ENCODE data around the gene CDKN3.
"Not testable (repeated sequence)": the region's sequence is repeated elsewhere in the genome, so short reads cannot be mapped to it uniquely, and the experiment has no call there.

Gene CDKN3

DNA sequence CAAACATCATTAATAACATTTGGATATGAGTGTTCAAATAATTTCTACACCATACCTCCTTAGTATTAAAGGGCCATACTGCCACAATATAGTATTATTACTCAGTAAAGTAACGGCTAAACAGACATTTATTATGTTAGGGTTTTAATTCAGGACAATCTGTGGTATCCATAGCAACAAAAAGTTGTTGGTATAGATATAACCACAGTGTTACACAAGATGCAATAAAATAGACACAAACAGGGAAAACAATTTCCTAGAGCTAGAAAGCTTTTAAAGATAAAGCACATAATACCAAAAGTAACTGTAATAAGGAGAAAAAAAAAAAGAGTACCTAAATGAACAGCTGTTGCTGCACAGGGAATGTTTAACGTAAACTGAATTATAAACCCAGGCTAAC, 28.3 kb downstream of the CDKN3 start:
- peaks cover 47% of the 10 kb centered on the region for H3K36me3 Mint-ChIP-seq (ENCODE audit: low read depth)
- peaks cover 42% of the 10 kb centered on the region for H3K4me1 Mint-ChIP-seq
- no peak for ATAC-seq
- H3K27ac Mint-ChIP-seq = no peak overlapping the region
- H3K4me3 Mint-ChIP-seq = no peak overlapping the region
- no peaks in the 10 kb centered on the region for H3K9me3 Mint-ChIP-seq
- H3K27me3 Mint-ChIP-seq = no peaks in the 10 kb centered on the region
- DNase-seq = no peak

DNA sequence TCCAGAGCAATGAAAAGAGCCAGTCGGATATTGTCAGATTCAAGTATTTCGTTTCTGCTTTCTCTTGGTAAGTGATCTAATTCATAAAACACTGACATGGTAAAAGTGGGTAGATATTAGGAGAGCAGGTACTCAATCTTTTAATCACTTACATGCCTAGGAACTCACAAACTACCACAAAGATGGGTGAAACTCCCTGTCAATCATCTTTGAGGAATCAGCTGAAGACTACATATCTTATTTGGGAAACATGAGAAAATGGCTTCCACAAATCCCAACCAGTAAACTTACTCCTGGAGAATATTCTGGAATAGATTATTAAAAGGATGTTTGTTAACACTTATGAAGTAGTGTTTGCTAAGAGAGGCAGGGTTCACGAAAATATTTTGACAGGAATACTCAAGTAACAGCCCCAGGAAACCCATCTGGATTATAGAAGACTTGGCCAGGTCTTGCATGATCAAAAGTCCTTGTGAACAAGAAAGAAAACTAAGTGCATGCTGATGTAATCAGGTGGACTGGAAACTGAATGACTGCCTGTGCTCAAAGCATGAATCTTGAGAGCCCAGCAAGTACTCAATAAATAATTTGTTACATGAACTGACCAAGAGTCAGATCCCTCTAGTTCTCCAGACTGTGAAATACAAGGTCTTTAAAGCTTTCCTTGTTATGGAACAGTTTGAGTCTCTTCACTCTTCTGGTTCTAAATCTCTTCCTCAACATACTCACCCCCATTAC, 28.9 kb downstream of the CDKN3 start:
- Mint-ChIP-seq H3K36me3 (ENCODE audit: low read depth) (peaks cover 50% of the 10 kb centered on the region), H3K27ac (peak overlapping the region; percentile 26), H3K27me3 (no peaks in the 10 kb centered on the region), H3K9me3 (no peaks in the 10 kb centered on the region), H3K4me1 (peaks cover 46% of the 10 kb centered on the region), H3K4me3 (no peak overlapping the region)
- ATAC-seq (no peak), DNase-seq (no peak)

DNA sequence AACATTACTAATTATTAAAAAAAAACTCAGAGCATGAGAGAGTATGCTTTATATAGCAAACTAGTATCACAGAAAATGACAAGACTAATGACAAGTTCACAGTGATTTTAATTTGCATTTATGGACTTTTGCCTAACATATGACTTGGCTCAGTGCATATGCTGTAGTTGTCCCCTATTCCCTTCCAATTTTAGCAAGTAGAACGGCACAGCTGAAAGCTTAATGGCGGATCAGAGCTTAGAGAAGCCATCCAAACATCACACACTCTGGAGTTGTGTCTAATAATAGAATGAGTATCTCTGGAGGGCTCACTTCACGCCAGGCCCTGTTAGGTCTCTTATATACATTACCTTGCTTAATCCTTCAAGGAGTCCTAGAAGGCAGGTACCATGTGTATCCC, 31.1 kb downstream of the CDKN3 start:
- no peak for ATAC-seq
- H3K27me3 Mint-ChIP-seq = no peaks in the 10 kb centered on the region
- no peak overlapping the region for H3K4me3 Mint-ChIP-seq
- DNase-seq = no peak
- no peaks in the 10 kb centered on the region for H3K9me3 Mint-ChIP-seq
- H3K27ac Mint-ChIP-seq = peak overlapping the region; percentile 79
- peaks cover 55% of the 10 kb centered on the region for H3K4me1 Mint-ChIP-seq
- peaks cover 63% of the 10 kb centered on the region for H3K36me3 Mint-ChIP-seq (ENCODE audit: low read depth)

DNA sequence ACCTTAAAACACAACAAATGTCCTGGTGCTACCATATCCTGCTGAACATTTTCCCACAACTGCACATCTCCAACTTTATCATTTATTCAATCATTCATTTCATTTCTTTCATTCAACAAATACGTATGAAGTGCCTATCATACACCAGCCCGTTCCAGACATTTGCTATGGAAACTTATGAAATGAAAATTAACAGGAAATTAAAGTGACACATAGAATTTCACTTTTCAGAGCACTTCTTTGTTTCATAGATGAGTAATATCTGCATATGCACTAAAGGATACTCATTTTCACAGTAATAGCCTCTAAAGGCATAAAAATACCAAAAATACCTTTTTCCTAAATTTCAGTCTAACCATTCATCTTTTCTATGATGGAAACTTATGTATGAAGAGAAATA, 31.7 kb downstream of the CDKN3 start:
- Mint-ChIP-seq H3K9me3 (no peaks in the 10 kb centered on the region), H3K27ac (peak overlapping the region; percentile 79), H3K36me3 (ENCODE audit: low read depth) (peaks cover 66% of the 10 kb centered on the region), H3K4me3 (no peak overlapping the region), H3K27me3 (no peaks in the 10 kb centered on the region), H3K4me1 (peaks cover 61% of the 10 kb centered on the region)
- ATAC-seq (peak; percentile 66), DNase-seq (no peak)

DNA sequence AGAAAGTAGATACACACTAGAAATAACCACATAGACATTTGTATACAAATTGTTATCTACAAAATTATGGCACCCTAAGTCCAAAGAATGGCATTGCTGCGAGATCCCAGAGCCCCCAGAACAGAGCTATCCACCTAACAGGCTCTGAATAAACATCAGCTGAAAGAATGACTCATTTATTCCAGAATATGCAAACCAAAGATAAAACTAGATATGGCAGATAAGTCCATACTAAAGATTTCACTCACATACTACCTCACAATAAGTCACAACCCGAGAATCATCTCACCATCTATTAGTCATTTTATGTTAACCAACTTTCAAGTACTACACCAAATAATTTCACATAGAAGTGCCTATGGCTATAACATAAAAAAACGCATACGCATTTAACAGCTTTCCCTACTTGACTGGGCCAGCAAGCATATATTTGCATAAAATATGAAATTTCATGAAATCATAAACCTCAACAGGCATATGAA, 38.7 kb downstream of the CDKN3 start:
- DNase-seq (peak; percentile 25), ATAC-seq (peak; percentile 98)
- Mint-ChIP-seq H3K4me3 (peak overlapping the region; percentile 71), H3K9me3 (no peaks in the 10 kb centered on the region), H3K4me1 (peaks cover 89% of the 10 kb centered on the region), H3K27me3 (no peaks in the 10 kb centered on the region), H3K36me3 (ENCODE audit: low read depth) (peaks cover 59% of the 10 kb centered on the region), H3K27ac (peak overlapping the region; percentile 94)

DNA sequence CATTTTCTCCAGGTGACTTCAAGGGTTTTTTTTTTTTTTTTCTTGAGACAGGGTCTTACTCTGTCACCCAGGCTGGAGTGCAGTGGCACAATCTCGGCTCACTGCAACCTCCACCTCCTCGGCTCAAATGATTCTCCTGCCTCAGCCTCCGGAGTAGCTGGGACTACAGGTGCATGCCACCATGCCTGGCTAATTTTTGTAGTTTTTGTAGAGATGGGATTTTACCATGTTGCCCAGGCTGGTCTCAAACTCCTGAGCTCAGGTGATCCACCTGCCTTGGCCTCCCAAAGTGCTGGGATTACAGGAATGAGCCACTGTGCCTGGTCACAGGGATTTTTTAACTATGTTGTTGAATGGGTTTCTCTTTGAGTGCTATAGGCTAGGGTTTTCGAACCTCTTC, 41.1 kb downstream of the CDKN3 start:
- H3K9me3 Mint-ChIP-seq, ATAC-seq, H3K4me3 Mint-ChIP-seq, H3K27ac Mint-ChIP-seq, H3K27me3 Mint-ChIP-seq, DNase-seq: not testable (repeated sequence)
- peaks cover 44% of the 10 kb centered on the region for H3K36me3 Mint-ChIP-seq (ENCODE audit: low read depth)
- peaks cover 87% of the 10 kb centered on the region for H3K4me1 Mint-ChIP-seq

DNA sequence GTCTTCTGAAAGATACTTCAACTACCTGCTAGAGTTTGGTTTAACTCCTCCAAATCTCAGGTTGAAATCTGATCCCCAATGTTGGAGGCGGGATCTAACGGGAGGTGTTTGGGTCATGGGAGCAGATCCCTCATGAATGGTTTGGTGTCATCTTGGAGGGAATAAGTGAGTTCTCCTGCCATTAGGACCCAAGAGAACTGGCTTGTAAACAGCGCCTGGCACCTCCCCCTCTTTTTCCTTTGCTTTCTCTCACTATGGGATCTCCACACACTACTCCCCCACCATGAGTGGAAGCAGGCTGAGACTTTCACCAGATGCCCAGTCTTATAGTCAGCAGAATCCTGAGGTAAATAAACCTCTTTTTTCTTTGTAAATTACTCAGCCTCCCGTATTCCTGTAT, 41.9 kb downstream of the CDKN3 start:
- no peak overlapping the region for H3K27ac Mint-ChIP-seq
- H3K27me3 Mint-ChIP-seq = no peaks in the 10 kb centered on the region
- DNase-seq (no peak), ATAC-seq (no peak)
- H3K4me1 Mint-ChIP-seq = peaks cover 79% of the 10 kb centered on the region
- no peaks in the 10 kb centered on the region for H3K9me3 Mint-ChIP-seq
- H3K36me3 Mint-ChIP-seq (ENCODE audit: low read depth) = peaks cover 42% of the 10 kb centered on the region
- H3K4me3 Mint-ChIP-seq = peak overlapping the region; percentile 92

DNA sequence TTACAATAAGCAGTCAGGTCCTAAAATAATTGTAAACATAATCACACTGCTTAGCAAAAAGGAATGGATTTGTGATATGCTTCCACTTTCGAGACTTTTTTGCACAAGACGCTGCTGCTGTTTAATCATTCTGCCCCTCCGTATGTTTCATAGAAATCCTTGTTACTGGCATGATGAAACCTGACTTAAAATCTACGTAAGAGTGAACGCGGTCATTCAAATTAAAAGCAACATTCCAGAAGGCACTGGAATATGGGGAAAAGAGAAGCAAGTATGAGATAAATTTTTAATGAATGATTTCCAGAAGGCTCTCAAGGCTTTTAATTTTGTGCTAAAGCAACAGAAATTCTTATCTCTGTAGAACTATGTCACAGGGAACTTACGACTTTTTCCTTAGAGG, 43.2 kb downstream of the CDKN3 start:
- peaks cover 31% of the 10 kb centered on the region for H3K36me3 Mint-ChIP-seq (ENCODE audit: low read depth)
- peak overlapping the region; percentile 92 for H3K4me3 Mint-ChIP-seq
- no peak for ATAC-seq
- H3K27ac Mint-ChIP-seq = peak overlapping the region; percentile 94
- no peaks in the 10 kb centered on the region for H3K9me3 Mint-ChIP-seq
- no peaks in the 10 kb centered on the region for H3K27me3 Mint-ChIP-seq
- H3K4me1 Mint-ChIP-seq = peaks cover 66% of the 10 kb centered on the region
- DNase-seq = no peak

DNA sequence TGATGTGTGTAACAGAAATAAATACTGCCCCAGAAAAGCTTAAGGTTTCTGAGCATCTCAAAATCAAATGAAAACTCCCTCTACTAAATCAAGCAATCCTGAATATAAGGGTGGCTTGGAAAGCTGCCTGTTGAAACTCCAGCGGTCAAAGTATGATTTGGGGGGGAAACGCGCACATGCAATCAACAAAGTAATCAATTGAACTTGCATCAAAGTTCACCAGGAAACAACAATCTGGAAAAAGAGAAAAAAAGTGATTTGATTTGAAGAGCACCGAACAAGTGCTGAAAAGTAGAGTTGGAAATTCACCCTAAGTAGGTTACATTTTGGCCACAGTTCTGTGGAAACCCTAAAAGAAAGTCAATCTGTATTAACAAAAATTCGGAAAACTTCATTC, 43.7 kb downstream of the CDKN3 start:
- Mint-ChIP-seq H3K27me3 (no peaks in the 10 kb centered on the region), H3K4me1 (peaks cover 63% of the 10 kb centered on the region), H3K36me3 (ENCODE audit: low read depth) (peaks cover 27% of the 10 kb centered on the region), H3K9me3 (no peaks in the 10 kb centered on the region), H3K27ac (peak overlapping the region; percentile 94), H3K4me3 (peak overlapping the region; percentile 92)
- DNase-seq (no peak), ATAC-seq (no peak)

DNA sequence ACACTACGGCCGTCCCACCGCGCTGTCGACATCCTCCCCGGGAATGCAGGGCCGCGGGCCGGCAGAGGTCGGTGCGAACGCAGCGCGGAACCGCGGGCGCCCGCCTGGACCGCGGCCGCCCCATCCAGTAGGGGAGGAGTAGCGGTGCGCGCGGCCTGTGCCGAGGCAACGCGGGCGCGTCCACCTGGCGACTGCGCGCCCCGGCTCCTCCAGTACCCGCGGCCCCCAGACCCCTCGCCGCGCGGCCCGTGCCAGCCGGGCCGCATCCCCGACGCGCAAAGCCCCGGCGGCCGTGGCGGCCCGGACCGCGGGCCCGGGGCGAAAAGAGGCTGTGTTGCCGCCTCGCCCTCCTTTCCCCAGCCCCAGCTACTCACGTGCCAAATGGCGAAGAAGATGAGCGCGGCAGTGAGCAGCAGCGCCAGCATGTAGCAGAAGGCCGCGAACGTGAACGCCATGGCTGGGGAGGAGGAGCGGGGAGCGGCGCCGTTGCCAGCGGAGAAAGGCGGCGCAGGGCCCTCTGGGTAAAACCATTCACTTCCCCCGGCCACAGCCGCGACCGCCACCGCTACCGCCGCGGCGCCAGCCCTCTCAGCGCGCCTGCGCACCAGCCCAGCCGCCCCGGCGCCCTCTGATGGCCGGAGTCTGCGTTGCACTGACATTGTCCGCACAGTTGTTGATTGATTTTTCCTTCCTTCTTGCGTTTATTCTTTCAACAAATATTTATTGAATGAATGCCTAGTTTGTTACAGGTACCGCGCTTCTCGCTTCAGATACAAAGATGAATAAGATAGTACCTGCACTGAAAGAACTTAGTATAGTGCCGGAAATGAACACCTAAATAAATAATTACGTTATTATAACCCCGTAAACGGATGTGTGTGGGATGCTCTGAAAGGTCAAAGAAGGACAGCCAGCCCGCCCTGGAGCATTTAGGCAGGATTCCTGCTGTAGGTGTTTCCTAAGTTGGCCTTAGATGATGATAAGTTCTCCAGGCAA, 44.4 kb downstream of the CDKN3 start, which contains the start of gene CNIH1:
TSS of gene CNIH1 (minus strand) at position 502 of the 996 bp plus-strand sequence. CDS start at position 455, 47 bp downstream.
- Mint-ChIP-seq H3K9me3 (no peaks in the 10 kb centered on the region), H3K36me3 (ENCODE audit: low read depth) (peaks cover 21% of the 10 kb centered on the region), H3K27me3 (peaks cover 2% of the 10 kb centered on the region), H3K27ac (peak within 1 kb of the TSS; percentile 98), H3K4me1 (peaks cover 58% of the 10 kb centered on the region), H3K4me3 (peak within 1 kb of the TSS; percentile 92)
- ATAC-seq (peak; percentile 92), DNase-seq (peak; percentile 96)

DNA sequence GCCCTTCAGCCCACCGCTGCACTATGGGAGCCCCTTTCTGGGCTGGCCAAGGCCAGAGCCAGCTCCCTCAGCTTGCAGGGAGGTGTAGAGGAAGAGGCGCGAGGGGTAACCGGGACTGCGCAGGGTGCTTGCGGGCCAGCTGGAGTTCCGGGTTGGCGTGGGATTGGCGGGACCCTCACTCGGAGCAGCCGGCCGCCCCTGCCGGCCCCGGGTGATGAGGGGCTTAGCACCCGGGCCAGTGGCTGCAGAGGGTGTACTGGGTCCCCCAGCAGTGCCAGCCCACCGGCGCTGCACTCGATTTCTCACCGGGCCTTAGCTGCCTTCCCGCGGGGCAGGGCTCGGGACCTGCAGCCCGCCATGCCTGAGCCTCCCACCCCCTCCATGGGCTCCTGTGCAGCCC, 46.2 kb downstream of the CDKN3 start:
- not testable (repeated sequence) for H3K27me3 Mint-ChIP-seq, H3K4me3 Mint-ChIP-seq, DNase-seq, H3K27ac Mint-ChIP-seq, H3K9me3 Mint-ChIP-seq, ATAC-seq
- Mint-ChIP-seq H3K36me3 (ENCODE audit: low read depth) (peaks cover 15% of the 10 kb centered on the region), H3K4me1 (peaks cover 55% of the 10 kb centered on the region)

DNA sequence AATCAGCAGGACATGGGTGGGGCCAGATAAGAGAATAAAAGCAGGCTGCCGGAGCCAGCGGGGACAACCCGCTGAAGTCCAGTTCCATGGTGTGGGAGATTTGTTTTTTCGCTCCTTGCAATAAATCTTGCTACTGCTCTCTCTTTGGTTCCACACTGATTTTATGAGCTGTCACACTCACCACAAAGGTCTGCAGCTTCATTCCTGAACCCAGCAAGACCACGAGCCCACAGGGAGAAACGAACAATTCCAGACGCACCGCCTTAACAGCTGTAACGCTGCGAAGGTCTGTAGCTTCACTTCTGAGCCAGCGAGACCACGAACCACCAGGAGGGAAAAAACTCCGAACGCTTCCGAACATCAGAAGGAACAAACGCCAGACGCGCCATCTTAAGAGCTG, 47.2 kb downstream of the CDKN3 start:
- peaks cover 15% of the 10 kb centered on the region for H3K36me3 Mint-ChIP-seq (ENCODE audit: low read depth)
- no peaks in the 10 kb centered on the region for H3K9me3 Mint-ChIP-seq
- H3K4me3 Mint-ChIP-seq = no peak overlapping the region
- ATAC-seq (no peak), DNase-seq (no peak)
- peaks cover 55% of the 10 kb centered on the region for H3K4me1 Mint-ChIP-seq
- peaks cover 2% of the 10 kb centered on the region for H3K27me3 Mint-ChIP-seq
- no peak overlapping the region for H3K27ac Mint-ChIP-seq

DNA sequence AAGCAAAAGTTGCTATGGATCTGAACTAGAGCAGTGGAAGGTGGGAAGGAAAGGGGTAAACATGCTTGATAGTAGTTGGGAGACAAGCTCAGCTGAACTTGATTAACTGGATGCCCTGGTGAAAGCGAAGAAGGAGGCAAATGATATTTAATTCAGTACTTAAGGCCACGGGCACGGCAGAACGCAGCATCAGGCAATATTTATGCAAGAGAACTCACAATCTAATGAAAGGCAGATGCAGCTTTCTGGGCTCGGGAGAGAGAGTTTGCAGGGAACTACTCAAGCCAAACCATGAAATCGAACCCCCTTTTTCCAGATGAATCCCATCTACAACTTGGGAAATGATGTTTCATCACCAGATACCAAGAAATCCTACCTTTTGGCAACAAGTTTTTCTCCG, 47.9 kb downstream of the CDKN3 start:
- Mint-ChIP-seq H3K4me1 (peaks cover 50% of the 10 kb centered on the region), H3K27me3 (peaks cover 2% of the 10 kb centered on the region), H3K27ac (no peak overlapping the region), H3K9me3 (no peaks in the 10 kb centered on the region), H3K4me3 (no peak overlapping the region), H3K36me3 (ENCODE audit: low read depth) (peaks cover 11% of the 10 kb centered on the region)
- DNase-seq (no peak), ATAC-seq (no peak)

DNA sequence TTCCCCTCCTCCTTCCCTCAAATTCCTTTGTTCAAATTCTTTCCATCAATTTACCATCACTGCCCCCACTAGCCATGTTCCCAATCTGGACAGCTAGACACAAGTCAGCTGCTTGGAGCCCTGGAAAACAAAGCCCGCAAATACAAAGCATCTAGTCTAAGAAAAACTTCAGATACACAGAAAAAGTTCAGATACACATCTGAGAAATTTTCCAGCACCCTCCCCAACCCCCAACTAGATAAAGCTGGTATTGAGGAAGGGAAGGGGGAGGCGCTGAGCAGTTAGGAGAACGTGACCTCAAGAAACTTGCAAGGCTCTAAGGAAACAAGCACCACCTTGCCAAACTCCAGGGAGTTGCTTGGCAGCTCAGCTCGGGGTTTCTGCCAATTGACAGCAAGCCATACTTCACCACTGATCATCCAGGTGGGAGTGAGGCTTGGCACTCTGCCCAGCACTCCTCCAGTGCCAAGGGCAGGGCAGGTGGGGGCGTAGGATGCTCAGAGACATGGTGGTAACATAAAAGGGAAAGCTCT, 49.4 kb downstream of the CDKN3 start:
- DNase-seq (no peak), ATAC-seq (no peak)
- Mint-ChIP-seq H3K4me1 (peaks cover 55% of the 10 kb centered on the region), H3K36me3 (ENCODE audit: low read depth) (peaks cover 2% of the 10 kb centered on the region), H3K27ac (no peak overlapping the region), H3K9me3 (no peaks in the 10 kb centered on the region), H3K4me3 (no peak overlapping the region), H3K27me3 (peaks cover 2% of the 10 kb centered on the region)

Measured in activated naive CD8-positive, alpha-beta T cell treated with anti-CD3 and anti-CD28 coated beads, Interleukin-2, amount 50 U/mL, for 24 hours (primary cell).